SW480 (cell line): ENCODE results near the gene TMEM60.
A peak's percentile ranks its signal among the peaks of the same experiment; 100 is the strongest.

Source experiments
- DNase-seq: peaks from one replicate; pipeline ENCODE4 v3.0.0-alpha.2; 2016; ENCODE audit warnings: low spot score

TMEM60 gene

DNA sequence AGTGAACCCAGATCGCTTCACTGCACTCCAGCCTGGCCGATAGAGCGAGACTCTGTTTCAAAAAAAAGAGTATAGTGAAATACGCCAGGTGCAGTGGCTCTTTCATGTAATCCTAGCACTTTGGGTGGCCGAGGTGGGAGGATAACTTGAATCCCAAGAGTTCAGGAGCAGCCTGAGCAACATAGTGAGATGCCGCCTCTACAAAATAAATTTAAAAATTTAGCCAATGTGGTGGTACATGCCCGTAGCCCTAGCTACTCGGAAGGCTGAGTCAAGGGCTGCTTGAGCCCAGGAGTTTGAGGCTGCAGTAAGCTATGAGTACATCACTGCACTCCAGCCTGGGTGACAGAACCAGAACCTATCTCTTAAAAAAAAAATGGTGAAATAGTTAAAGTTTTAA lies 27.9 kb downstream of the TMEM60 start:
- DNase-seq: no peak

DNA sequence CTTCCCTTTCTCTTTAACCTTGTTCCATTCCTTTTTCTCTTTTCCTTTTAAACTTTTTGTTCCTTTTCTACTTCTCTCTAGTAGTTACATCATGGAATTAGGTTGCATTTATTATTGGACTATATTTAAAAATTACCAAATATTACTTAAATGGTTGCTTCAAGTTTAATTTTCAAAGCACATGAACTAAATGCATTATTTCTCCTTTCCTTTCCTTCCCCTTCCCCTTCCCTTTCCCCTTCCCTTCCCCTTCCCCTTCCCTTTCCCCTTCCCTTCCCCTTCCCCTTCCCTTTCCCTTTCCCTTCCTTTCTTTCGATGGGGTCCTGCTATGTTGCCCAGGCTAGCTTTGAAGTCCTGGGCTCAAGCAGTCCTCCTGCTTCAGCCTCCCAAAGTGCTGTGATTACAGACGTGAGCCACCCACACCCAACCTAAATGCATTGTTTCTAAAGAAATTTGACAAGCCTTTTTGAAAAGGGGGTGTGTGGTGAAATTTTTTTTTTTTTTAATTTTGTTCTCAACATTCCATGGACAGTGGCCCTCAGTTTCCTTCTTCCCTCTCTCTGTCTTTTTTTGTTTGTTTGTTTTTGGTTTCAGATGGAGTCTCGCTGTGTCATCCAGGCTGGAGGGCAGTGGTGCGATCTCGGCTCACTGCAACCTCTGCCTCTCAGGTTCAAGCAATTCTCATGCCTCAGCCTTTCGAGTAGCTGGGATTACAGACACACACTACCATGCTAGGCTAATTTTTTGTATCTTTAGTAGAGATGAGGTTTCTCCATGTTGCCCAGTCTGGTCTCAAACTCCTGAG lies 31.2 kb downstream of the TMEM60 start:
- DNase-seq: no peak

DNA sequence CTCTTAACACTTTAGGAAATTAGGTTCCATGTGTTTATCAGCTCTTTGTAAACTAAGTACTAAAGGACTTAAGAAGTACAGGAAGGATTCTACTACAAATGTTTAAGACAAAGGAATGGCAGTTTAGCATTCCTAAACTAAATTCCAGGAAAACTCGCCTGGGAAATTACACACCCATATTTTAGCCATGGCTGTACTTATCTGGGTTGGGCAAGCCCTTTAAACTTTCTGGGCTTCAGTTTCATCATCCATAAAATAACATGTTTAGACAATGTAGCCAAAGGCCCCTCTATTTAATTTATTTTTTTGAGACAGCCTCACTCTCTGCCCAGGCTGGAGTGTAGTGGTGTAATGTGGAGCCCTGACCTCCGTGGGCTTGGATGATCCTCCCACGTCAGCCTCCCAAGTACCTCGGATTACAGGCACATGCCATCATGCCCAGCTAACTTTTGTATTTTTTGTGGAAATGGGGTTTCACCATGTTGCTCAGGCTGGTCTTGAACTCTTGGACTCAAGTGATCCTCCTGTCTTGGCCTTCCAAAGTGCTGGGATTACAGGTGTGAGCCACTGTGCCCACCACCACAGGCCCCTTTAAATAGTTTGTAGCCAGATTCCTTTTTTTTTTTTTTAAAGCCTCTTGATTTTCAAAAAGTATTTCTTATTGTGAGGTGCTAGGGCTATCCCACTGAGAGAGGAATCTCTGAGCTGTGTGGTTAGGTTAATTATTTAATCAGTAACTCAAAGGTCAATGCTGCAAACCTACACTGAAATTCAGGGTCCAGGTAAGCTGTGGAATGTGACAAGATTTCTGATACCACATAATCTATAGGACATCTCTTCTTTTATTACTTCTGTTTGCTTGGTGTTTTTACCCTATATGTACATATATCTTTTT lies 32.1 kb downstream of the TMEM60 start:
- DNase-seq: peak; percentile 37

DNA sequence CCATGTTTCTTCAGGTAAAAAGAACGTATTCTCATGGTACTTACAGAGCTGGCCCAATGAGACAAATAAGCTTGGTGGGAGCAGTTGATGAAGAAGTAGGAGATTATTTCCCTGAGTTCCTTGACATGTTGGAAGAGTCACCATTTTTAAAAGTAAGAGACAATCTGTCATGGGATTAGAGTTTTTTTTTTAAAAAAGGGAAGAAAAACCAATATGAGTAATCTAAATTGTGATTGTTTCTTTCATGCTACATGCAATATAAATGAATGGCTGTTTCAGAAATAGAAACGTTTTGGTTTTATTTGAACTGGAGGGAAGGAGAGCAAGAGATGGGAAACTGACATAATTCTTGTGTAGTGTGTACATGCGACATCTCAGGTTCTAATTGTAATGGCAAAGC lies 32.8 kb downstream of the TMEM60 start:
- no peak for DNase-seq

DNA sequence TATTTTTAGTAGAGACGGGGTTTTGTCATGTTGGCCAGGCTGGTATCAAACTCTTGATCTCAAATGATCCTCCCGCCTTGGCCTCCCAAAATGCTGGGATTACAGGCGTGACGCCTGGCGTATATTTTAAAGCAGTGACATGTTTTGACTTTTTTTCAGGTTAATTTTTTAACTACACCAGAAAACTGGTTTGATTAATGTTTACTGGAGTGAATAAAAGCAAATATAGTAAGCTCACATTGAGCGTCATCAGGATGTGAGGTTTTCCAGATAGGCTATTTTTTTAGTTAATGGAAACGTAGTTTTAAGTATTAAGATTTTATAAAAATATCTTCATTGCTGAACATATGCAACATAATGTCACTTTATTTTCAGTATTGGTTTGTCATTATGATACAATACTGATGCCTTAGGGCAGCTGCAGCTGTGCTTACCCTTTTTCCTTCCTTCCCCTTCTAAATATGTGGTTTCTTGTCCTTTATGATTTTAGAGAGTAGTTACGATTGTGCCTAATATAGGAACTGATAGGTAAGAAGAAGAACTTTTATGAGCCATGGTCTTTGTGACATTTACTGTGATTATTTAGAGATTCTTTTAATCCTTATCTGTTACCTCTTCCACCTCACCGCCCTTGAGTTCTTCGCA lies 37.3 kb downstream of the TMEM60 start:
- no peak for DNase-seq

DNA sequence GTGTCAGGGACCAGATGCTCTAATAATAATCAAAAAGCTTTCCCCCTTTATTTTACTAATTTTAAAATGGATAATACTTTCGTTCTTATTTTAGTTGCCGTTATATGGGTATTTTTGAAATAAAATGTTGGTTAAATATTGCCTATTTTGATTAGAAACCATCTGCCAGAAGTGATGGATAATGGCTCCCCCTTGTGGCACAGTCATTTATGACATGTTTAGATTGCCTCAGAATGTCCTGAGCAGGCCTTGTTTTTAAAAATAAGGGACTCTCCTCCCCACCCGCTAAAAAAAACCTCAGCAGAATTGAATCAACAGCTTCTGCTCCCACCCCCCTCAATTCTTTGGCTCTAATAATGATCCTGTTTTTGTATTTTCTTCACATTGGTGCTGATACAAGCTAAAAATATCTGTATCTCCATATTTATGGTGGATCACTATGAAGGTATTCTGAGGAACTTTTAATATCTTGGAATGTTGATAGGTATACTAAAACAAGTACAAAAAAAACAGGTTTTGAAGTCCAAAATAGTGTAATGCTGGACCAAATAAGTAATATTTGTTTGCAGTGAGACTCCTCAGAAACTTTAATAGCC lies 38.8 kb downstream of the TMEM60 start:
- peak; percentile 55 for DNase-seq

DNA sequence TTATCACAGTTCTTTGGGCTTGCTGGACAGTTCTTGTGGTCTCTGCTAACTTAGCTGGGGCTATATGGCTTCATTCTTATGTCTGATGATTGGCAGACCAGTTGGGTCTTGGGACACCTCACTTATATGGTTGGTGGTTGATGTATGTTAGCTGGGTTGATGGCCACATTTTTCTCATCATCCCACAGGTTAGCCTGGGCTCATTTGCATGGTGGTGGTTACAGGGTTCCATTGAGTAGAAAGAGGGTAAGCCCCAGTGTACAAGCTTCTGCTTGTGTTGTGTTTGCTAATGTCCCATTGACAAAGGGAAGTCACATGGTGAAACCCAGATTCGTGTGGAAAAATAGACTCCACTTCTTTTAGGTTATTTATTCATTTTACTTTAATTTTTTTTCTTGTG lies 40.6 kb downstream of the TMEM60 start:
- DNase-seq: no peak

DNA sequence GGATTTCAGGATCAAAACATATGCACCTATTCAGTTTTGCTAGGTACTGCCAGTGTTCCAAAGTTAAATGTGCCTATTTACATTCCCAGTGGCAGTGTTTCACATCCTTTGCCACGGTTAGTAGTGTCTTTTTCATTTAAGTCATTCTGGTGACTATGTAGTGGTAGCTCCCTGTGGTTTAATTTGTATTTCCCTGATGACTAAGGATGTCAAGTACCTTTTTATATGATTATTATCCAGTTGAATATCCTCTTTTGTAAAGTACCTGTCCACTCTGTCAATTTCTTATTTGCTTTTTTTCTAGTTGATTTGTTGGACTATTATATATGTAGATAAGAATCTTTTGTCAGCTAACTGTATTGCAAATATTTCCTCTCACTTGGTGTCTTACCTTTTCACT lies 45.1 kb downstream of the TMEM60 start:
- DNase-seq: no peak

DNA sequence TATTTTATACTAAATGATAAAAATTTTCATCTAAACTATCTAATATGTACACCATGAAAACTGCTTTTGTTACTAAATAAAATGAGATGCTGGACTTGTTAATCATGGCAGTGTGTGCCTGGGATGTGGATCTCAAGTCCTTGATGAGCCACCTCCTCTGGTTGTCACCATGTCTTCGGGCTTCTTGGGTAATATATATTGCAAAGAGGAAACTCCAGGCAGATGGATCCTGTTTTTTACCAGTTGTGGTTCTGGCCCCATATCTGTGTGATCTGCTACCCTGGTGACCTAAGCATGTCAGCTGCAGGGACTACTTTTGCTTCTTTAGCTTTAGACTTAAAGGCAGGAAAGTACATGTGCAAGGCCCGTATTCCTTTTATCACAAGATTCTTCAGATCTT lies 46.2 kb downstream of the TMEM60 start:
- no peak for DNase-seq

DNA sequence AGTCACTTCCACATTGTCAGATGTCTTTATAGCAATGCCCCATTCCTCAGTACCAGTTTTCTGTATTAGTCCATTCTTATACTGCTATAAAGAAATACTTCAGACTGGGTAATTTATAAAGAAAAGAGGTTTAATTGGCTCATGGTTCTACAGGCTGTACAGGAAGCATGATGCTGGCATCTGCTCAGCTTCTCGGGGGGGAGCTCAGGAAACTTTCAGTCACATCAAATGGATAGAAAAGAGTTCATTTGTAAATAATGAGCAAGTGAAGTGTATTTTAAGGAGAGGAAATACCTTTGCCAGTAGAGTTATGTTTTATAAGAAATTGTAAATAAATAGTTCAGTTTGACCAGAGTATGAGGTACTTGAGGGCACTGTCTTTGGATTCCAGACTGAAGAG lies 50.5 kb downstream of the TMEM60 start:
- no peak for DNase-seq

DNA sequence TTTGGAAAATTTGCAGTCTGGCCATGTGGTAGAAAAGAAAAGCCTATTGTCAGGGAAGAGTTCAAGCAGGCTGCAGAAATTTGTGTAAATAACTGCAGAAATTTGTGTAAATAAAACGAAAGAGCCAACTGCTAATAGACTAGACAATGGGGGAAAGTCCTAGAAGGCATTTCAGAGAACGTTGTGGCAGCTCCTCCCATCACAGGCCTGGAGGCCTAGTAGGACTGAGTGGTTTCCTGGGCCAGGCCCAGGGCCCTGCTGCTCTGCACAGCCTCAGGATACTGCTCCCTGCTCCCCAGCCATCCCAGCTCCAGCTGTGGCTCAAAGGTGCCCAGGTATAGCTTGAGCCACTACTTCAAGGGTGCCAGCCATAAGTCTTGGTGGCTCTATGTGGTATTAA lies 51.1 kb downstream of the TMEM60 start:
- DNase-seq: no peak

DNA sequence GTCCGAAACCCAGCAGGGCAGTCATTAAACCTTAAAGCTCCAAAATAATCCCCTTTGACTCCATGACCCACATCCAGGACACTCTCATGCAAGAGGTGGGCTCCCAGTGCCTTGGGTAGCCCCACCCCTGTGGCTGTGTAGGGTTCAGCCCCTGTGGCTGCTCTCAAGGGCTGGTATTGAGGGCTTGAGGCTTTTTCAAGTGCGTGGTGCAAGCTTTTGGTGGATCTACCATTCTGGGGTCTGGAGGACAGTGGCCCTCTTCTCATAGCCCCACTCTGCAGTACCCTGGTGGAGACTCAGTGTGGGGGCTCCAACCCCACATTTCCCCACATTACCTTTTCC lies 51.4 kb downstream of the TMEM60 start:
- DNase-seq: no peak

DNA sequence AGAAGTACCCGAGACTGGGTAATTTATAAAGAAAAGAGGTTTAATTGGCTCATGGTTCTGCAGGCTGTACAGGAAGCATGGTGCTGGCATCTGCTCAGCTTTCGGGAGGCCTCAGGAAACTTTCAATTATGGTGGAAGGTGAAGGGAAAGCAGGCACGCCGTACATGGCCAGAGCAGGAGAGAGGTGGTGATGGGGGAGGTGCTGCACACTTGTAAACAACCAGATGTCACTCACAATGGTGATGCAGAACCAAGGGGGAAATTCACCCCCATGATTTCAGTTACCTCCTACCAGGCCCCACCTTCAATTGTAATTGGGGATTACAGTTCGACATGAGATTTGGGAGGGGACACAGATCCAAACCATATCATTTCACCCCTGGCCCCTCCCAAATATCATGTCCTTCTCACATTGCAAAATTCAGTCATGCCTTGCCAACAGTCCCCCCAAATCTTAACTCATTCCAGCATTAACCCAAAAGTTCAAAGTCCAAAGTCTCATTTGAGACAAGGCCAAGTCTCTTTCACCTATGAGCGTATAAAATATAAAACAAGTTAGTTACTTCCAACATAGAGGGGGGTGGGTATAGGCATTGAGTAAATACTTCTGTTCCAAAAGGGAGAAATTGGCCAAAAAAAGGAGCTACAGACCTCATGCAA lies 51.9 kb downstream of the TMEM60 start:
- DNase-seq: no peak

DNA sequence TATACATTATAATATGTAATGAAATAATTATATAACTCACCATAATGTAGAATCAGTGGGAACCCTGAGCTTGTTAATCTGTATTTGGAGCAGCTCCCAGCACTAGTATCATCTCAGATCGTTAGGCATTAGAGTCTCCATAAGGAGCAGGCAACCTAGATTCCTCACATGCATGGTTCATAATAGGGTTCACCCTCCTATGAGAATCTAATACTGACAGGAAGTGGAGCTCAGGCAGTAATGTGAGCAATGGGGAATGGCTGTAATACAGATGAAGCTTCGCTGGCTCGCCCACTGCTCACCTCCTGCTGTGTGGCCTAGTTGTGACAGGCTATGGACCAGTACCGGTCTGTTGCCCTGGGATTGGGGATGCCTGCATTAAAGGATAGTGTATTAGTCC lies 52.5 kb downstream of the TMEM60 start:
- DNase-seq: no peak
